ENCODE measurements around the gene GSAP. TPM values are rescaled to one million over a fixed set of nuclear protein-coding genes. Genes with fewer than 3 reads are reported as not detected.

GSAP gene
- total RNA-seq, 1 donor from 2014 or later = 1.9 TPM

GRCh38 chr7:77388055-77388641 is 28.0 kb downstream of the GSAP start:
- Mint-ChIP-seq H3K4me3 (ENCODE audit: unreplicated experiment) (no peak overlapping the region), H3K36me3 (ENCODE audit: low read depth, unreplicated experiment) (no peaks in the 10 kb centered on the region), H3K27me3 (ENCODE audit: unreplicated experiment) (peaks cover 2% of the 10 kb centered on the region), H3K9me3 (ENCODE audit: unreplicated experiment) (no peaks in the 10 kb centered on the region), H3K4me1 (ENCODE audit: unreplicated experiment) (peaks cover 2% of the 10 kb centered on the region), H3K27ac (ENCODE audit: unreplicated experiment) (no peak overlapping the region)
- DNase-seq (ENCODE audit: low spot score) = no peak
- TF ChIP-seq CTCF (IDR thresholded peaks at IDR 0.05; ENCODE audit: unreplicated experiment) = no peak

- no peaks in the 10 kb centered on the region for H3K36me3 Mint-ChIP-seq (ENCODE audit: low read depth, unreplicated experiment)
- H3K4me3 Mint-ChIP-seq (ENCODE audit: unreplicated experiment) = no peak overlapping the region
- DNase-seq (ENCODE audit: low spot score) = no peak
Observed at GRCh38 chr7:77386165-77386822, 29.9 kb downstream of the GSAP start.

GRCh38 chr7:77383333-77383740 is 32.8 kb downstream of the GSAP start:
- TF ChIP-seq CTCF (IDR thresholded peaks at IDR 0.05; ENCODE audit: unreplicated experiment) = no peak
- Mint-ChIP-seq H3K9me3 (ENCODE audit: unreplicated experiment) (no peaks in the 10 kb centered on the region), H3K4me1 (ENCODE audit: unreplicated experiment) (peaks cover 2% of the 10 kb centered on the region), H3K4me3 (ENCODE audit: unreplicated experiment) (no peak overlapping the region), H3K27ac (ENCODE audit: unreplicated experiment) (no peak overlapping the region), H3K27me3 (ENCODE audit: unreplicated experiment) (peaks cover 2% of the 10 kb centered on the region), H3K36me3 (ENCODE audit: low read depth, unreplicated experiment) (no peaks in the 10 kb centered on the region)
- no peak for DNase-seq (ENCODE audit: low spot score)

More at GRCh38 chr7:77386165-77386822, 29.9 kb downstream of the GSAP start:
- no peak for TF ChIP-seq CTCF (IDR thresholded peaks at IDR 0.05; ENCODE audit: unreplicated experiment)
- Mint-ChIP-seq H3K27me3 (ENCODE audit: unreplicated experiment) (peaks cover 2% of the 10 kb centered on the region), H3K27ac (ENCODE audit: unreplicated experiment) (no peak overlapping the region), H3K9me3 (ENCODE audit: unreplicated experiment) (no peaks in the 10 kb centered on the region), H3K4me1 (ENCODE audit: unreplicated experiment) (peaks cover 2% of the 10 kb centered on the region)

GRCh38 chr7:77382532-77382931 is 33.6 kb downstream of the GSAP start:
- H3K4me1 Mint-ChIP-seq (ENCODE audit: unreplicated experiment) = peaks cover 1% of the 10 kb centered on the region
- H3K9me3 Mint-ChIP-seq (ENCODE audit: unreplicated experiment) = no peaks in the 10 kb centered on the region
- TF ChIP-seq CTCF (IDR thresholded peaks at IDR 0.05; ENCODE audit: unreplicated experiment) = no peak
- H3K27ac Mint-ChIP-seq (ENCODE audit: unreplicated experiment) = no peak overlapping the region
- H3K27me3 Mint-ChIP-seq (ENCODE audit: unreplicated experiment) = peaks cover 2% of the 10 kb centered on the region
- H3K4me3 Mint-ChIP-seq (ENCODE audit: unreplicated experiment) = no peak overlapping the region
- H3K36me3 Mint-ChIP-seq (ENCODE audit: low read depth, unreplicated experiment) = no peaks in the 10 kb centered on the region
- DNase-seq (ENCODE audit: low spot score) = no peak

- Mint-ChIP-seq H3K27ac (ENCODE audit: unreplicated experiment) (no peak overlapping the region), H3K9me3 (ENCODE audit: unreplicated experiment) (no peaks in the 10 kb centered on the region), H3K4me1 (ENCODE audit: unreplicated experiment) (no peaks in the 10 kb centered on the region), H3K27me3 (ENCODE audit: unreplicated experiment) (no peaks in the 10 kb centered on the region), H3K4me3 (ENCODE audit: unreplicated experiment) (no peak overlapping the region), H3K36me3 (ENCODE audit: low read depth, unreplicated experiment) (no peaks in the 10 kb centered on the region)
- no peak for TF ChIP-seq CTCF (IDR thresholded peaks at IDR 0.05; ENCODE audit: unreplicated experiment)
- DNase-seq (ENCODE audit: low spot score) = no peak
Observed at GRCh38 chr7:77378584-77378983, 37.6 kb downstream of the GSAP start.

Data from endothelial cell (in vitro differentiated cells).